ENCODE measurements around the gene ADGRL1.
A peak's percentile ranks its signal among the peaks of the same experiment; 100 is the strongest.
"Not testable (repeated sequence)": the region's sequence is repeated elsewhere in the genome, so short reads cannot be mapped to it uniquely, and the experiment has no call there.

ADGRL1 gene

DNA sequence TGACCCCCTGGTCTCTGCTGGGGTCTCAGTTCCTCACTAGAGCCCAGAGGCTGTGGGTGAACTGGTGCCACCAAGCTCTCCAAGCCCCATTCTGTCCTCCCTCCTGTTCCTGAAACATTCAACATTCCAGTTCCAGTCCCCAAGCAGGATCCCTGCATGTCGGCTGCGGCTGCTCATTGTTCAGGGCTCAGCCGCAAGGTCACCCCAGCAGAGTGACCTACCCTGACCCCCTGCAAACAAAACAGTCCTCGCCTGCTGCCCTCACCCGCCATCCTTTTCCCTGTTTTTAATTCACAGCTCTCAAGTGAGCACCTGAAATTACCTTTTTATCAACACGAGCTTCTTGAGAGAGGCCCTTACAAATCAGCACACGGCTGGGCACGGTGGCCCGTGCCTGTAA, 19.3 kb downstream of the ADGRL1 start:
- DNase-seq, result not testable (repeated sequence)

DNA sequence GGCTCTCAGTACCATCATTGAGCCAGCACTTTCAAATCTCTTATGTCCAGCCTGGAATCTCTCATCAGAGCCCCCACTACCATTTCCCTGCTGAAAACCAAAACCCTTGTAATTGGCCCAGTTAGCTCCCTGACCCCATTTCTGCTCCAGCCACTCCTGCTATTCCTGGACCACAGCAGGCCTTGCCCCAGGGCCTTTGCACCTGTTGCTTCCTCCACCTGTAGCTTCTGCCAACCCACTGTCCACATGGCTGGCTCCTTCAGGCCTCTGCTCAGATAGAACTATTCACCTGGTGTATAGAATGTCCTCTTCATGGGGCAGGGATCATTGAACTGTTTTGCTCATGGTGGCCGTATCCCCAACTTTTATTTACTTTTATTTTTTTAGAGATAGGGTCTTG, 20.3 kb downstream of the ADGRL1 start:
- DNase-seq, result not testable (repeated sequence)

DNA sequence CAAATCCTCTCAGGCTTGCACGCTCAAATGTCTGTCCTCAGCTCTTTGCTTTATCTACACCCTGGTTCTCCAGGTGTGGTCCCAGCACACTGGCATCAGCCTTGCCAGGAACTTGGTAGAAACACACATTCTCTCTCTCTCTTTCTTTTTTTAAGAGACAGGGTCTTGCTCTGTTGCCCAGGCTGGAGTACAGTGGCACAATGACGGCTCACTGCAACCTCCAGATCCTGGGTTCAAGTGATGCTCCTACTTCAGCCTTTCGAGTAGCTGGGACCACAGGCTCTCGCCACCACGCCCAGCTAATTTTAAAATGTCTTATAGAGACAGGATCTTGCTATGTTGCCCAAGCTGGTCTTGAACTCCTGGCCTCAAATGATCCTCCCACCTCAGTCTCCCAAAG, 20.8 kb downstream of the ADGRL1 start:
- no peak for DNase-seq

DNA sequence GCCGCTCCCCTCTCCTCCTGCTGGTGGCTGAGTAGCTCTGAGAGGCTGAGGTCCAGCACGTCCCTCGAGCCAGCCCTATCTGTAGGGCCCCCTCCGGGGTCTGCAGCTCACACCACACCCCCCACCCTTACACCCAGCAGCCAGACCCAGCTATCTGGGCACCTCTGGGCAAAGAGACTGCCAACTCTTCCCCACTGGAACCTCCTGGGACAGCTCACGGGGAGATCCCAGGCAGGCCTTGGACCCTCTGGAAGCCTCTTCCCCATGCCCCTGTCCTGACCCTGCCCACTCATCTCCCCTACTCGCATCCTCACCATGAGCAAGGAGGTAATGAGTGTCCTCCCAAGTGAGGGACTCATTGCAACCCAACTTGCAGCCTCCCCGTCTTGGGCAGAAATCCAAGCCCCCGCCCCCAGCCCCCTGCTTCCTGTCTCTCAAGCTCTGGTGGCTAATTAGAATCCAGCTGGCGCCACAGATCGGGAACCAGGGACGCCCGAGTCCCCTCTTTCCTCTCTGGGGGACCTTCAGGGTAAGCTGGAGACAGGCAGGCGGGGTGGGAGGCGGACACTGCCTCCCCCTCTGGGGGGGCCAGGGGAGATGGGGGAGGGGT, 22.1 kb downstream of the ADGRL1 start:
- DNase-seq, result peak; percentile 25

DNA sequence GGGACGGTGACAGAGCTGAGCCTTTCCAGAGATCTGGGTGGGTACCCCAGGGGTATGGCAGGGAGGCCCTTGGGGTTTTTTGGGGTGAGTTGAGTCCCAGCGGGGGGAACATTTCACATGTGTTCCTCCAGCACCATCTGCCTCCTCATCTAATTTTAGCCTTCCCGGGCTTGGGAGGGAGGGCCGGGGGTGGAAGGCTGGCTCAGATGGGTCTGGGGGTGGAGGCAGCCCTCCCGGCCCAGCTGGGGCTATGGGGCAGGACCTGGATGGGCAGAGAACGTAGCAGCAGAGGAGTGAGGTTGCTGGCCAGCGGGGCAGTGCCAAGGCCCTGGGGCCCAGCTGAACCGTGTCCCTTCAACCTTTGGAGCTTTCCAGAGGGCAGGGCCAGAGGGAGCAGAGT, 23.5 kb downstream of the ADGRL1 start:
- DNase-seq, result no peak

DNA sequence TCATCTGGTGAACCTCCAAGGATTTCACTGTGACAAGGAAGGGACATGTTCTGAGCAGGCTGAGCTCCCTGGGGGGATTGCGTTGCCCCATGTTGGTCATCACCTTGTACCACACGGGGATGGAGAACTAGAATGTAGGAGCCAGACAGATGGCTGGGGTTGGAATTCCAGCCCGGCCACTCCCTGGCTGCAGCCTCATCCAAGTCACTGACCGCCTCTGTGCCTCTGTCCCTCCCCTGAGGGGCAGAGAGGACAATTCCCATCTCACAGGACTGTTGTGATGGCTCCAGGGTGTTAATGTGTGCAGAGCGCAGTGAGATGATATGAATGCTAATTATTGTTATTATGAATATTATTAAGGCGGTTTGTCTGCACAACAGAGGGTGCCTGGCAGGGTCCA, 24.1 kb downstream of the ADGRL1 start:
- DNase-seq, result no peak

DNA sequence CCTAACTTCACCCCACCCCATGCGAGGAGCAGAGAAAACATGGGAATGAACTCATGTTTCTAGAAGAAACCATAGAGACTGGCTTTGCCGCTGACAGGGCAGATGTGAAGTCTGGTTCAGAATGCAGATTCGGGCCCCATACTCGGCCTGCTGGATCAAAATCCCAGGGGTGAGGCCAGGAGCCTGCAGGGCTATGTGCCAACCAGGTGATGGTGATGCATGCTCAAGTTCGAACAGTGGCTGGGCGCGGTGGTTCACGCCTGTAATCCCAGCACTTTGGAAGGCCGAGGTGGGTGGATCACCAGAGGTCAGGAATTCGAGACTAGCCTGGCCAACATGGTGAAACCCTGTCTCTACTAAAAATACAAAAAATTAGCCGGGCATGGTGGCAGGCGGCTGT, 24.8 kb downstream of the ADGRL1 start:
- DNase-seq, result not testable (repeated sequence)

DNA sequence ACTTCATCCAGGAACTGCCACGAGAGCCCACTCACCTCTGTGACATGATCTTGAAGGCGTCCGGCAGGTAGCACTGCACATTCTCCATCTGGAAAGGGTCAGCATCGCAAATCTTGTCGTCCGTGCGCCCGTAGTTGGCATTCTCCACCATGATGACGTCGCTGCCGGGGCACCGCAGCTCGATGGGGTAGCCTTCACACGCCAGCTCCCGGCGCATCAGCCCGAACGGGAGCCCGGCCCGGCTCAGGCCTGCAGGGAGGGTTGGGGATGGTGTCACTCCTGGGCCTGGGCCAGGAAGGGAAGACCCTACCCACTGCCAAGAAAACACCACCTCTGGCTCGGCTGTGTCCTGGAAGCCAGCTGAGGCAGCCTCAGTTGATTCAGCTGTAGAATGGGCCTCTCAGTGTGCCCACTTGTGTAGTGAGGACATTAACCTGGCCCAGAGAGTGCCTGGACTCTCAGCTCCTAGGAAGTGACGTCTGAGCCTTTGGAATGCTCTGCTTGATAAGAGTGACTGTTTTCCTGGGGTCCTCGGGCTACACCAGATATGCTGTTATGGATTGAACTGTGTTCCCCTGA, 28.4 kb downstream of the ADGRL1 start:
- no peak for DNase-seq

DNA sequence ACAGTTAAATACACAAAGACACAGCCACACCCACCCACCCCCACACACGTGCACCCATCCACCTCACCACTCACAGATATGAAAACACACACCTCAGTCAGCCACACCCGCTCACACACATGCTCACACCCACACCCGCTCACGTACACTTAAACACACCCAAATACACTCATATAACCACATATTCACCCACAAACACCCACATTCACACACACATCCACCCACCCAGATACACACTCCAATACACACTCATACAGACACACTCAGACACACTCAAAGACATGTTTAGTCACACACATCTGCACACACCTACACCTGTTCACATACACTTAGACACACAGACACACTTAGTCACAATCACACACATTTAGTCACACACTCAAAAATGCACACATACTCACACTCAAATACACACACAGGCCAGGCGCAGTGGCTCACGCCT, 30.6 kb downstream of the ADGRL1 start:
- no peak for DNase-seq

DNA sequence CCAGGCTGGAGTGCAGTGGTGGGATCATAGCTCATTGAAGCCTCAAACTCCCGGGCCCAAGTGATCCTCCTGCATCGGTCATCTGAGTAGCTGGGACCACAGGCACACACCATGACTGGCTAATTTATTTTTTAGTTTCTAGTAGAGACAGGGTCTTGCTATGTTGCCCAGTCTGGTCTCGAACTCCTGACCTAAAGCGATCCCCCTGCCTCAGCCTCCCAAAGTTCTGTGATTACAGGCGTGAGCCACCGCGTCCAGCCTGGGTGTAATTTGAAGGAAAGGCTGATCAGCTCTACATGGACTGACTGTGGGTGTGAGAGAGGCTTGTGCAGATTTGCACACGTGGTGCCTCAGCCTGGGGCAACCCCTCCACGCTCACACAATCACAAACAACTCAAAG, 31.1 kb downstream of the ADGRL1 start:
- no peak for DNase-seq

DNA sequence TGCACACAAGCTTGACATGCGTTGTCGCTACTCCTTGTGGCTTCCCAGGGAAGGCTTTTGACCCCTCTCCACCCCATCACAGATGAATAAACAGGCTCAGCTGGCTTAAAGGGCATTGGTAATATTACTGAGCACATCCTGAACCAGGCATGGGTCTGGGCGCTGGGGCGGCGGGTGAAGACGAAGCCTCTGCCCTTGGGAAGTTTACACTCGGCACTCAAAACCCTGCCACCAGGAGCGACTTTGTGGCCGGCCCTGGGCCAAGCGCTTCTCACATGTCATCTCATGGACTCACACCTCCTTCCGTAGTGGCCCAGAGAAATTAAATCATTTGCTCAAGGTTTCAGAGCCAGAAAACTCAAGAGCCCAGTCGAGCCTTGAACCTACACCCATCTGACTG, 37.0 kb downstream of the ADGRL1 start:
- DNase-seq, result no peak

DNA sequence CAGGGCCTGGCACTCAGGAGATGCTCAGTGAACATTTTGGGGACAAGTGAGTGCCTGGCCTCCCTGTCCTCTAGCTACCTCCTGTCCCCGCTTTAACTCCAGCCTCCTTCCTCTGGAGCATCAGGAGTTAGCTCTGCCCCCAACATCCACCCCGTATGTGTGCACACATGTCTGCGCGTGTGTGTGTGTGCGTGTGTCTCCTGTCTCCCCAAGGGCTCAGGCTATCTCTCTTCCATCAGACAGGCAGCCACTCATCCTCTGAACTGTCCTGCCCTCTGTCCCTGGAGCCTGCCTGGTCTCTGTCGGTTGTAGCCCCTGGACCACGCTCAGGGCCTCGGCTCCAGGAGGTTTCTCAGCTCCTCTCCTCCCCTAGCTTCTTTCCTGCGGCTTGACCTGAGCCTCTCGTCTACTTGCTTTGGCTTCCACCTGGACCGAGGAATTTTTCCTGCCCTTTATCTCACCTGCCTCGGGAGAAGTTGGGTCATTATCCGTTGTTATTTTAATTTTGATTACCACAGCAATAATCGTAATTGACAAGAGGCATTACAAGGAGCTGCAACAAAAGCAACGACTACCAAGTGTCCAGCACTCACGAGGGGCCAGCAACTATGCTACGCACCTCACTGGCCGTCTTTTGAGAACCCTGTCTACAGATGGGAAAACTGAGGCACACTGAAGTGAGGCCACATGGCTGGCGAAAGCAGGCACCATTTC, 37.6 kb downstream of the ADGRL1 start:
- DNase-seq, result no peak

DNA sequence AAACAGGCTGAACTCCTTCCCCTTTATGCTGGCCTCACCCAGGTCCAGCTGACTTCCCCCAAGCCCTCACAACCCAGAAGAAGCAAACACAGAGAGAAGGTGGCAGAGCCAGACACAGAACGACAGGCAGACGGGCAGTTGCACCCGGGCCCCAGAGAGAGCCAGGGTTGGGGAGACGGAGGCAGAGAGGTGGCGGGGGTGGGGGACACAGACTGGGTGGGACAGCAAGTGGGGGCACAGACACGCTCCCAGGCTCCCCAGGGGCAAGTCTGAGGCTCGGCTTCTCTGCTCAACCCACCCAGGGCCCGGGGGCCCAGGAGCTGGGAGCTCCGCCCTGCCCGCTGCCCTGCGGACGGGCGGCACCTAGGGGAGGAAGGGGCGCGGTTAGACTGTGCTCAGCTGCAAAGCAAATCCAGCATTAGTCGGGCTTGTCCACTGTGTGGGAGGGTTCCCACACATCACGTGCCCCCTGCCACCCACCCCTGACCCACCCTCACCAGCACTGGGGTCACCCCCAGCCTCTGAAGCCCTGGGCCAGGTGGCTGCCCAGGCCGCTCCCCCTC, 38.3 kb downstream of the ADGRL1 start:
- DNase-seq, result no peak

DNA sequence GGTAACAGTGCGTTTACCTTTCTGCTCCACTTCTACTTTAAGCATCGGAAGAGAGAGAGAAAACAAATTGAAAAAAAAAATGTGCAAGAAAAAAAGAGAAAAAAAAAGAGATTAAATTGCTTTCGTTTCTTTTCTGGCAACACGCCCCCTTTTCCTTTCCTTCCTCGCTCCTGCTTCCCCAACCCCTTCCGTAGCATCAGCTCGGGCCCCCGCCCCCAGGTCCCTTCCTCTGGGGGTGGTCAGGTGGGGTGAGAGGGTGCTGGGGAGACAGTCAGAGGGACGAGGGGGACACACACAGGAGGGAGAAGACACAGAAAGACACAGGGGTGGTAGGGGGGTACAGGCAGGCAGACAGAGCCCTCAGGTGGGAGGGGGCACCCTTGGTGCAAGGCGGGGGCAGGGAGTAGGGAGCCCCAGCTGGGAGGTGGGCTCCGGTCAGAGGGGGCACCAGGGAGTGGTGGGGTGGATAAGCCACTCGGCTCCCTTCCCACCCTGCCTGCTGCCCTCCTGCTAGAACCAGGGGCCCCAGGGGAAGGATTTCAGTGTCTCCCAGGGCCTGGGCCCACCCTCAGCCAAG, 38.9 kb downstream of the ADGRL1 start:
- no peak for DNase-seq

DNA sequence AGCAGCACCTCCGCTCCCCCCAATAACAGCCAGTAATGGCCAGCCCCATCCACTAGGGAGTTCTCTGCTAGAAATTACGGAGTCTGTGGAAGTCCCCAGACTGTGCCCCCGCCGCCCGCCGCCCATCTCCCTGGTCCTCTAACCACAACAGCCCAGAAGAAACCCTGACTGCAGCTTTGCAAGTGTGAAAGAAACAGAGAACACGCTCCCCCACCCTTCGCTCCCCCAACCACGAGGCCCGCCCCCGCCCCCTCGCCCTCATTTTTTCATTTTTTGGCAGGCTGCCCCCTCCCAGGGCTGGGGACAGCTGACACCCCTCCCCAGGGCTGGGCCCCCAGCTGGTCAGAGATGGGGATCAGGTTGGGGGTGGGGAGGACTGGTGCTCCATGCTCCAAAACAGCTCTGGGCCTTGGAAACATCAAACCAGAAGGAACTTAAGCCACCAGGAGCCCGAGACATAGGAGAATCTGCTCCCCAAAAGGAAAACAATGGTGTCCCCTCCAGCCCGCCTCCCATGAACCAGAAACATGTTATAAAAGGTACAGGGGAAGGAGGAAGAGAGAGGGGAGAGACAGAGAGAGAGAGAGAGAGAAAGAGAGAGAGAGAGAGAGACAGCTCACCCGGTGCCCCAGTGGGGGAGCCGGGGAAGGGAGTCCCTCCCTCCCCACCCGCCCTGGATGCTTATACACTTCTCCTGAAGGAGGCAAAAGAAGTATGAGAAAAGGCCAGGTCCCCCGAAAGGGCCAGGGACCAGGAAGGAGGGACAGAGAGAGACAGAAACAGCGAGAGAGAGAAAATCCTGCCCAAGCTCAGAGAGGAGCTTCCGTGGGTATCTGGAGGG, 39.8 kb downstream of the ADGRL1 start:
- DNase-seq, result no peak

DNA sequence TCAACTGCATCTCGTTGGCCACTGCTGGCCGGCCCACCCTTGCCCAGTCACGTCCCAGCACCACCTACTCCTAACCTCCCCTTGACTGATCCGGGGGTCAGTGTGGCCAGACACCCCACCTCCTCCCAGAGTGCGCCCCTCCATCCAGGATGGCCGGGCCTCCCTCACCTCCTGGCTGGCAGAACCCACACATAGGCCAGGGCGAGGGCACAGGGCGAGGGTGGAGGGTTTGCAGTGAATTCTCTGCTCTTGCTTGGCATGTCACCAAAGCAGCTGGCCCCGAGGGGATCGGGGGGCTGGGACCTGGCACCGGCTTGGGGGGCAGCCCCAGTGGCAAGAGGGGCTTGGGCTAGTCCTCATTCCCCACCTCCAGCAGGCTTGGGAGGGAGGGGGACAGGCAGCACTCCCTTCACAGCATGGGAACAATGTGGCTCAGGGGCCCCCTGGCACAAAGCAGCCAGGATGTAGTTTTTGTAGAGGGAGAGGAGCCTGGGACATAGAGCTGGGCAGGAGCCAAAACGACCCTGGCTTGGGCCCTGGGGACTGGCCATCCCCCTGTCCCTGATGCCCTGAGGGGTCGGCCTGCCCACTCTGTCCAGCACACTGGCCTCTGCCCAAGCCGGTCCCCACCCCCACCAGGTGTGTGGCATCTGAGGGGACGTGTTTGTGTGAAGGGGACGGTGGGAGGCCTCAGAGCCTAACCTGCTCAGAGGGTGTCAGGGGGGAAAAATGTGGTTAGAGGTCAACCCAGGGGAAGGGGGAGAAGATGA, 41.1 kb downstream of the ADGRL1 start:
- DNase-seq, result no peak

DNA sequence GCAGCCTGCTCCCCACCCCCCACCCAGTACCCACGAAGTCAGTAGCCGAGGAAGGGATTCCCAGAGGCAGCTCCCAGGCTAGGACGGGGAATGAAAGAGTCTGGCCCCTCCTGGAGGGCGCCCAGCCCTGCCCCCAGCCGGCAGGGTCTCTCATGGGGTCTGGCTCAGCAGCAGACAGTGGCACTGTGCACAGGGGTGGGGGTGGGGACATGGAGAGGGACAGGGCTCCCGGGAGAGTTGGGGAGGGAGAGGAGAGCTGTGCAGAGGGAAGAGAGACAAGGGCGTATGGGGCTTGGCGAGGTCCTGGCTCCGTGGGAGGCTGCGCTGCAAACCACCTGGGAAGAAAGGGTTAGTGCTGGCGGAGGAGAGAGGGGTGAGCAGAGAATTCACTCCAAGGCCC, 41.9 kb downstream of the ADGRL1 start:
- DNase-seq, result no peak

DNA sequence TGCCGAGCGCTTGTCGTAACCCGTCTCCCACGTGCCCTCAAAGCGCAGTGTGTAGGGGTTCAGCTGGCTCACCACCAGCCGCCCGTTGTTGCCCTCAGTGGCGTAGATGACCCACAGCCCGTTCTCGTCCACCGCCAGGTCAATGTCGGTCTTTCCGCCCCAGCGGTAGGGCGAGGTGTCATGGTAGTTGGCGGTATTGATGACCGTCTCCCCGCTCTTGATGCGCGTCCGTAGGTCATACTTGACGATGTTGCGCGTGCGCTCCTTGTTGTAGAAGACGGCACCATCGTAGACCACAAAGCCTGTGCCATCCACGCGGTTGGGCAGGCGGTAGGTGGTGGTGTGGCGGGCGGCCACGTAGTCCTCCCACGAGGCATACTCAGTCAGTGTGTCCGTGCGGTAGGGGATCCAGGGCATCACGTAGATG, 43.1 kb downstream of the ADGRL1 start:
- no peak for DNase-seq

DNA sequence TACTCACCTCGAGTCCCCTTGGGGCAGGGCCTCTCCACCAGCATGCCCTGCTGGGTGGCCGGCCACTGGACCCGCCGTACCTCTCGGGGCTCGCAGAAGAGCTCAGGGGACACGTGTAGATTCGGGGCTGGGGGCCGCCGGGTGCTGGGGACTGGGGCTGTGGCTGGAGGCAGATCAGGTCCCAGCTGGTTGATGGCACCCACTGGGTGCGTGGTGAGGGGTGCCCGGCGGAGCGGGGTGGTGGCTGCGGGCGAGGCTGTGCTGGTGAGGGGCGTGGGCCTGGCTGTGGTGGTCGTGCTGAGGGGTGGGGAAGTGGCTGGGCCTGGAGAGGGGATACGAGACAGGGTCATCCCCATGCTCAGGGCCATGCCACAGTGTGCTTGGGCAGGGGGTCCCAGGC, 44.7 kb downstream of the ADGRL1 start:
- DNase-seq, result no peak

DNA sequence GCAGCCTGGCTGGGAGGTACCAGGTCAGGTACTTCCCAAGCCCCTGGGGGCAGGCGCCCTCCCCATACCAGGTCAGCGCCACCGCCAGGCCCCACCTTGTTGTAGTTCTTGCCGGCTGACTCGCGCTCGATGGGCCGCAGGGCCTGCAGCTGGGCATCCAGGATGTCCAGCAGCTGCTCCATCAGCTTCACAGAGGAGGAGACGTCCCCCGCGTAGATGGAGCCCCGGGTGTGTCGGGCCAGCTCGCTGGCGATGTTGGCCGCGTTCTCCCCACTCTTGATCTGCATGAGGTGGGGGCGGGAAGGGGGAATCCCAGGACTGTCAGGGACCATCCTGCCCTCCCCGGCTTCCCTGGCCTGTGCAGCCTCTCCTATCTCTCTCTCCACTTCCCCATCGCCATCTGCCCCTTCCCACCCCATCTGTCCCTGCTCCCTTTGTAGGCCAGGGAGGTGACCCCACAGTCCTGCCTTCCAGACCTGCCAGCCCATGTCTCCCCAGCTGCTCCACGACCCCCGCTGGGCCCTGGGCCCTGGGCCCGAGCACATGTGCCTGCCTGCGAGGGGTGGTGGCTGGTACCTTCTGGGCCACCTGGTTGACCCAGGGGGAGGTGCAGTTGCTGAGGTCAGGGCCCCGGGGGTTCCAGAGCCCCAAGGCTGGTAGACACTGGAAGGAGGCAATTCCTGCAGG, 45.8 kb downstream of the ADGRL1 start:
- DNase-seq, result no peak

DNA sequence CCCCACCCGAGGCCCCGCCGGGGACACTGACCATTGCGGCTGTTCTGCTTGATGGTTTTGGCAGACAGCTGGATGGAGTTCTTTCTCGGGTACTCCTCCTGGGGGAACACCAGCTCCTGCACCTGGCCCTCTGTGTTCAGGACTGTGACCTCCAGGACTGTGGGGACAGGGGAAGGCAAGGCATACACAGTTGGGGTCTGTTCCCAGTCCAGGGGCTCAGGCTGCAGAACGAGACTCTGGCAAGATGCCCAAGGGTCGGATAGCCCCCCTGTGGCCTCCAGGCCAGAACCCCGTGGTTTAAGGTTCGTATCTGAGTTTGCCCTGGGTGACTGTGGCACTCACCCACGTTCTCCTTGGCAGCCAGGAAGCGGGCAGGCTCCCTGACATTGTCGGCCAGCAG, 46.9 kb downstream of the ADGRL1 start:
- DNase-seq, result no peak

All from fibroblast of skin of right biceps (primary cell).